OCI-LY7 (cell line): ENCODE data around the gene ADAMTSL3. TPM values are rescaled to one million over a fixed set of nuclear protein-coding genes. Genes with fewer than 3 reads are reported as not detected.
"Not testable (repeated sequence)": the region's sequence is repeated elsewhere in the genome, so short reads cannot be mapped to it uniquely, and the experiment has no call there.

Source experiments
- BruUV-seq: library from RNA; stranded (reverse); fragments of 400-500 nt; replicated peaks from 2 replicates; lab custom pipeline; 2021; lab: Mats Ljungman, UMichigan
- CTCF ChIA-PET: fragments of 300-600 bp; sonication (Branson Sonifier 250); formaldehyde crosslinking; loops from one replicate; lab custom pipeline; 2022; ENCODE audit warnings: antibody characterized with exemption; ENCODE audit not compliant: unreplicated experiment; lab: Charles Lee
- POLR2A ChIA-PET: fragments of 300-600 bp; sonication (Branson Sonifier 250); formaldehyde crosslinking; loops from one replicate; lab custom pipeline; 2022; ENCODE audit warnings: antibody characterized with exemption; lab: Charles Lee
- DNase-seq: peaks from one replicate; pipeline ENCODE4 v3.0.0-alpha.2; 2015; ENCODE audit warnings: low spot score
- H2AFZ ChIP-seq: fragments of 200-600 bp; sonication (generic), shearing (Covaris generic); 2 replicates; pipeline ENCODE4 v1.6.1; 2014; ENCODE audit warnings: mild to moderate bottlenecking, antibody characterized with exemption, low read length, moderate library complexity
- H3K27ac ChIP-seq: fragments of 200-600 bp; sonication (generic); 2 replicates; pipeline ENCODE4 v1.5.1; 2014; ENCODE audit warnings: mixed run types, low read depth, mild to moderate bottlenecking, moderate library complexity, low read length, inconsistent platforms; ENCODE audit not compliant: poor library complexity, severe bottlenecking
- H3K36me3 ChIP-seq: fragments of 200-600 bp; sonication (generic); 2 replicates; pipeline ENCODE4 v1.6.1; 2014; ENCODE audit warnings: mild to moderate bottlenecking, antibody characterized with exemption, low read length, moderate library complexity, mixed read lengths; ENCODE audit not compliant: insufficient read depth
- H3K4me1 ChIP-seq: fragments of 200-600 bp; sonication (generic); 2 replicates; pipeline ENCODE4 v1.5.1; 2014; ENCODE audit warnings: mild to moderate bottlenecking, low read length; ENCODE audit not compliant: insufficient read depth, poor library complexity, severe bottlenecking
- H3K4me2 ChIP-seq: fragments of 200-600 bp; sonication (generic); 2 replicates; pipeline ENCODE4 v1.6.1; 2014; ENCODE audit warnings: mild to moderate bottlenecking, low read length
- H3K4me3 ChIP-seq: fragments of 200-600 bp; sonication (generic); 2 replicates; pipeline ENCODE4 v1.5.1; 2014; ENCODE audit warnings: mild to moderate bottlenecking, low read depth, low read length; ENCODE audit not compliant: poor library complexity, severe bottlenecking
- H3K79me2 ChIP-seq: fragments of 200-600 bp; sonication (generic); 2 replicates; pipeline ENCODE4 v1.6.1; 2016; ENCODE audit warnings: low read depth, mild to moderate bottlenecking, low read length, moderate library complexity, mixed read lengths; ENCODE audit not compliant: insufficient read depth
- H3K9me2 ChIP-seq: fragments of 200-600 bp; sonication (generic); 2 replicates; pipeline ENCODE4 v1.6.1; 2016; ENCODE audit warnings: mild to moderate bottlenecking, low read length, mixed read lengths; ENCODE audit not compliant: insufficient read depth
- H3K9me3 ChIP-seq: fragments of 200-600 bp; sonication (generic); 2 replicates; pipeline ENCODE4 v1.6.1; 2014; ENCODE audit warnings: mild to moderate bottlenecking, mixed run types, low read length, mixed read lengths
- H4K20me1 ChIP-seq: fragments of 200-600 bp; sonication (generic); 2 replicates; pipeline ENCODE4 v1.6.1; 2014; ENCODE audit warnings: mild to moderate bottlenecking, antibody characterized with exemption, low read length, moderate library complexity, mixed read lengths; ENCODE audit not compliant: insufficient read depth
- CTCF ChIP-seq: fragments of 200-600 bp; sonication (generic); conservative IDR thresholded peaks from 2 replicates; pipeline ENCODE4 v1.5.1; 2014; ENCODE audit warnings: mild to moderate bottlenecking, antibody characterized with exemption, low read length, moderate library complexity, mixed read lengths
- EZH2phosphoT487 ChIP-seq: fragments of 200-600 bp; sonication (generic); IDR thresholded peaks from 2 replicates; pipeline ENCODE4 v1.6.1; 2018; ENCODE audit warnings: low read depth, borderline replicate concordance, mild to moderate bottlenecking, mixed run types, antibody characterized with exemption, low read length, moderate library complexity, mixed read lengths
- intact Hi-C: fragments of 100-400 bp; cut with micrococcal nuclease; formaldehyde crosslinking; loops from one replicate; pipeline ENCODE4 v1.10.0; 2022; ENCODE audit not compliant: unreplicated experiment
- total RNA-seq, 2 experiments: library from RNA; depleted of rRNA in 1 of 2; stranded (reverse); fragments of >200 nt in 1 of 2; shearing (Covaris generic) in 1 of 2; gene quantifications; 2 replicates each; pipeline ENCODE4 v1.2.3, GENCODE V29; 2014 to 2022

The ADAMTSL3 gene
- total RNA-seq, 2 experiments from 2014 or later: not detected

GRCh38 chr15:83747050-83747717, 93.3 kb downstream of the ADAMTSL3 start:
- DNase-seq: no peak
- Histone ChIP-seq H2AFZ (no peak overlapping the region), H3K9me2 (no peaks in the 10 kb centered on the region), H3K4me3 (no peak overlapping the region), H3K4me2 (no peak overlapping the region), H3K9me3 (no peaks in the 10 kb centered on the region), H3K79me2 (no peaks in the 10 kb centered on the region), H3K36me3 (no peaks in the 10 kb centered on the region), H4K20me1 (no peaks in the 10 kb centered on the region), H3K27ac (no peak overlapping the region), H3K4me1 (no peaks in the 10 kb centered on the region)
- TF ChIP-seq CTCF (no peak), EZH2phosphoT487 (no peak)
- CTCF ChIA-PET: no interaction called here
- intact Hi-C loops: no loop called here
- no TSS peak for BruUV-seq
- POLR2A ChIA-PET: no interaction called here

GRCh38 chr15:83747718-83748110, 93.8 kb downstream of the ADAMTSL3 start:
- H3K79me2 ChIP-seq: no peaks in the 10 kb centered on the region
- H3K4me1 ChIP-seq: no peaks in the 10 kb centered on the region
- H3K27ac ChIP-seq: no peak overlapping the region
- H3K4me3 ChIP-seq: no peak overlapping the region
- intact Hi-C loops: no loop called here
- no peak overlapping the region for H2AFZ ChIP-seq
- BruUV-seq: no TSS peak
- no peak overlapping the region for H3K4me2 ChIP-seq
- H4K20me1 ChIP-seq: no peaks in the 10 kb centered on the region
- TF ChIP-seq CTCF (no peak), EZH2phosphoT487 (no peak)
- no peaks in the 10 kb centered on the region for H3K9me2 ChIP-seq
- H3K36me3 ChIP-seq: no peaks in the 10 kb centered on the region
- ChIA-PET CTCF (no interaction called here), POLR2A (no interaction called here)
- DNase-seq: no peak
- H3K9me3 ChIP-seq: no peaks in the 10 kb centered on the region

DNA sequence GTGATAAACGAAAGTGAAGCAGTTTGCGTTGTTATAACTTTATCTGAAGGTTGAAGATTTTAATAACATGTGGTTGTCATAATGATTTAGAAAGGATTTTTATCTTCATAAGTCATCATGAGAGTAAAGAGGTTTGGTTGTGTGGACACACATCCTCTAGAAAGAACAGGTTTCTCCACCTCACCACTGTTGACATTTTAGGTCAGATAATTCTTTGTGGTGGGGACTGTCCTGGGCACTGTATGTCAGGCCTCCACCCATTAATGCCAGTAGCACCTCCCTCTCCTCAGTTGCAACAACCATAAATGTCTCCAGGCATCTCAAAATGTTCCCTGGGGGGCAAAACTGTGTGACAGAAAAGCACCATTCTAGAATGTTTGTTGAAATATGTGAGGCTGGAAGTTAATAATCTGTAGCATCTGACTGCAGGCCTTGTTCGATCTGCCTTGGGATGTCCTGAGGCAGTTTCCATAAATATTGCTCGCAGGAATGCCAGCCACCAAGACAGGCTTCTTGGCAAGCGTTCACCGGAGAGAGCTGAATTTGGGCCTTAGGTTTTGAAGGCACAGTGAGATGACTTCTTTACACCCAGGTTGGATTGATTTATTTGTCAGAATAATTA, 100.1 kb downstream of the ADAMTSL3 start:
- Histone ChIP-seq H4K20me1 (no peaks in the 10 kb centered on the region), H3K9me2 (no peaks in the 10 kb centered on the region), H2AFZ (no peak overlapping the region), H3K4me3 (no peak overlapping the region), H3K27ac (no peak overlapping the region), H3K4me1 (no peaks in the 10 kb centered on the region), H3K4me2 (no peak overlapping the region), H3K79me2 (no peaks in the 10 kb centered on the region), H3K36me3 (no peaks in the 10 kb centered on the region), H3K9me3 (no peaks in the 10 kb centered on the region)
- intact Hi-C loops: no loop called here
- TF ChIP-seq EZH2phosphoT487 (no peak), CTCF (no peak)
- DNase-seq: no peak
- no TSS peak for BruUV-seq
- ChIA-PET CTCF (interaction anchor here (0.6 kb wide), 1 partner anchor 40 kb away, joined by 3 read pairs; no protein-coding TSS in a partner anchor), POLR2A (no interaction called here)

- H3K9me3 ChIP-seq, H3K79me2 ChIP-seq, H3K27ac ChIP-seq, H3K36me3 ChIP-seq, H3K4me2 ChIP-seq, intact Hi-C loops, H3K9me2 ChIP-seq, H3K4me1 ChIP-seq, H4K20me1 ChIP-seq, BruUV-seq, DNase-seq, H2AFZ ChIP-seq, H3K4me3 ChIP-seq, POLR2A ChIA-PET, CTCF ChIA-PET: not testable (repeated sequence)
Measured at GRCh38 chr15:83757291-83757690, 103.4 kb downstream of the ADAMTSL3 start.
